ENCODE results near the gene ANKMY1.

GRCh38 chr2:240567137-240567871 is 9.5 kb upstream of the ANKMY1 start:
- TF ChIP-seq CTCF (IDR thresholded peaks at IDR 0.05; ENCODE audit: insufficient read depth, low read depth, low read length) (no peak), EZH2 (IDR thresholded peaks at IDR 0.05; ENCODE audit: insufficient read depth, low read length) (no peak)

Data from astrocyte (in vitro differentiated cells and primary cell).